ENCODE data around the gene TRIP12. TPM values are rescaled to one million over a fixed set of nuclear protein-coding genes. Genes with fewer than 3 reads are reported as not detected.
"Not testable (repeated sequence)": the region's sequence is repeated elsewhere in the genome, so short reads cannot be mapped to it uniquely, and the experiment has no call there.

Gene TRIP12
- polyA plus RNA-seq, 3 donors: 182 to 219 (median 186) TPM

- DNase-seq (ENCODE audit: extremely low read depth in 1 of 11, low read depth in 9 of 11, low spot score in 4 of 11): no peak
These were observed 123.2 kb downstream of the TRIP12 start for GRCh38 chr2:229798446-229799155.

- no peak for DNase-seq (ENCODE audit: extremely low read depth in 1 of 11, low read depth in 9 of 11, low spot score in 4 of 11)
These were observed 126.8 kb downstream of the TRIP12 start for GRCh38 chr2:229795058-229795457.

- DNase-seq (ENCODE audit: extremely low read depth in 1 of 11, low read depth in 9 of 11, low spot score in 4 of 11): no peak
These were observed 127.2 kb downstream of the TRIP12 start for GRCh38 chr2:229794636-229795035.

GRCh38 chr2:229786289-229786688, 135.5 kb downstream of the TRIP12 start:
- not testable (repeated sequence) for DNase-seq (ENCODE audit: extremely low read depth in 1 of 11, low read depth in 9 of 11, low spot score in 4 of 11)

- no peak for DNase-seq (ENCODE audit: extremely low read depth in 1 of 11, low read depth in 9 of 11, low spot score in 4 of 11)
These were observed 137.0 kb downstream of the TRIP12 start for GRCh38 chr2:229784791-229785190.

- DNase-seq (ENCODE audit: extremely low read depth in 1 of 11, low read depth in 9 of 11, low spot score in 4 of 11): no peak
These were observed 138.6 kb downstream of the TRIP12 start for GRCh38 chr2:229783108-229783721.

- peak in 10 of 11 donors; percentile 13 to 36 (median 20) for DNase-seq (ENCODE audit: extremely low read depth in 1 of 11, low read depth in 9 of 11, low spot score in 4 of 11)
These were observed 140.7 kb downstream of the TRIP12 start for GRCh38 chr2:229780856-229781773.

- no peak for DNase-seq (ENCODE audit: extremely low read depth in 1 of 11, low read depth in 9 of 11, low spot score in 4 of 11)
These were observed 142.2 kb downstream of the TRIP12 start for GRCh38 chr2:229779650-229780049.

- DNase-seq (ENCODE audit: extremely low read depth in 1 of 11, low read depth in 9 of 11, low spot score in 4 of 11): no peak
These were observed 144.1 kb downstream of the TRIP12 start for GRCh38 chr2:229777716-229778115.

- no peak for DNase-seq (ENCODE audit: extremely low read depth in 1 of 11, low read depth in 9 of 11, low spot score in 4 of 11)
These were observed 146.0 kb downstream of the TRIP12 start for GRCh38 chr2:229775614-229776313.

- DNase-seq (ENCODE audit: extremely low read depth in 1 of 11, low read depth in 9 of 11, low spot score in 4 of 11): no peak
These were observed 147.6 kb downstream of the TRIP12 start for GRCh38 chr2:229774237-229774636.

- DNase-seq (ENCODE audit: extremely low read depth in 1 of 11, low read depth in 9 of 11, low spot score in 4 of 11): no peak
These were observed 153.6 kb downstream of the TRIP12 start for GRCh38 chr2:229768235-229768634.

- DNase-seq (ENCODE audit: extremely low read depth in 1 of 11, low read depth in 9 of 11, low spot score in 4 of 11): no peak
These were observed 156.1 kb downstream of the TRIP12 start for GRCh38 chr2:229765721-229766120.

- no peak for DNase-seq (ENCODE audit: extremely low read depth in 1 of 11, low read depth in 9 of 11, low spot score in 4 of 11)
These were observed 160.1 kb downstream of the TRIP12 start for GRCh38 chr2:229761663-229762062.

- DNase-seq (ENCODE audit: extremely low read depth in 1 of 11, low read depth in 9 of 11, low spot score in 4 of 11): not testable (repeated sequence)
These were observed 164.3 kb downstream of the TRIP12 start for GRCh38 chr2:229757462-229757861.

GRCh38 chr2:229752970-229753729, 168.7 kb downstream of the TRIP12 start:
- no peak for DNase-seq (ENCODE audit: extremely low read depth in 1 of 11, low read depth in 9 of 11, low spot score in 4 of 11)

- DNase-seq (ENCODE audit: extremely low read depth in 1 of 11, low read depth in 9 of 11, low spot score in 4 of 11): no peak
These were observed 172.0 kb downstream of the TRIP12 start for GRCh38 chr2:229749779-229750178.

- no peak for DNase-seq (ENCODE audit: extremely low read depth in 1 of 11, low read depth in 9 of 11, low spot score in 4 of 11)
These were observed 172.9 kb downstream of the TRIP12 start for GRCh38 chr2:229748950-229749349.

All from renal cortex interstitium (tissue), 11 donors.